Activated CD4-positive, alpha-beta memory T cell treated with anti-CD3 and anti-CD28 coated beads, Interleukin-2, amount 10 ng/mL, durations not matched to agents 7 days and 5 days (primary cell): ENCODE data around the gene SEC14L5. TPM values are rescaled to one million over a fixed set of nuclear protein-coding genes. Genes with fewer than 3 reads are reported as not detected.

Source experiments
- CTCF ChIA-PET: fragments of 350-600 bp; sonication (Branson Sonifier 250); formaldehyde crosslinking; loops from one replicate; lab custom pipeline; 2021; ENCODE audit warnings: antibody characterized with exemption, inconsistent platforms; lab: Charles Lee
- POLR2A ChIA-PET: fragments of 350-600 bp; sonication (Branson Sonifier 250); formaldehyde crosslinking; loops from one replicate; lab custom pipeline; 2021; ENCODE audit warnings: antibody characterized with exemption; lab: Charles Lee
- DNase-seq: peaks from one replicate; pipeline ENCODE4 v3.0.0-alpha.2; 2020
- H3K27ac Mint-ChIP-seq: one replicate; pipeline ENCODE4 v1.8.0; 2021; ENCODE audit warnings: mild to moderate bottlenecking, mixed read lengths
- H3K27me3 Mint-ChIP-seq: one replicate; pipeline ENCODE4 v1.8.0; 2021; ENCODE audit warnings: mixed read lengths
- H3K36me3 Mint-ChIP-seq: one replicate; pipeline ENCODE4 v1.8.0; 2021; ENCODE audit warnings: low read depth, mixed read lengths
- H3K4me1 Mint-ChIP-seq: one replicate; pipeline ENCODE4 v1.8.0; 2021; ENCODE audit warnings: mixed read lengths
- H3K4me3 Mint-ChIP-seq: one replicate; pipeline ENCODE4 v1.8.0; 2021; ENCODE audit warnings: mild to moderate bottlenecking, mixed read lengths
- H3K9me3 Mint-ChIP-seq: one replicate; pipeline ENCODE4 v1.8.0; 2021; ENCODE audit warnings: mixed read lengths
- total RNA-seq, 2 experiments: library from RNA; stranded (reverse); gene quantifications; one replicate each; pipeline ENCODE4 v1.2.3, GENCODE V29; 2021

SEC14L5 gene
- total RNA-seq, 2 experiments from 2014 or later, result 0.03 TPM; not detected in 1

GRCh38 chr16:5020551-5020950, 62.4 kb downstream of the SEC14L5 start:
- no peak overlapping the region for H3K4me3 Mint-ChIP-seq
- no peak overlapping the region for H3K27ac Mint-ChIP-seq
- H3K4me1 Mint-ChIP-seq, result no peaks in the 10 kb centered on the region
- ChIA-PET CTCF (interaction anchor here (0.6 kb wide), 1 partner anchor 149 kb away, joined by 4 read pairs; no protein-coding TSS in a partner anchor), POLR2A (no interaction called here)
- no peak for DNase-seq
- H3K36me3 Mint-ChIP-seq, result no peaks in the 10 kb centered on the region
- no peaks in the 10 kb centered on the region for H3K9me3 Mint-ChIP-seq
- H3K27me3 Mint-ChIP-seq, result no peaks in the 10 kb centered on the region

GRCh38 chr16:5022521-5022920, 64.4 kb downstream of the SEC14L5 start:
- CTCF ChIA-PET, result no interaction called here
- no peaks in the 10 kb centered on the region for H3K36me3 Mint-ChIP-seq

GRCh38 chr16:5024632-5025031, 66.5 kb downstream of the SEC14L5 start:
- Mint-ChIP-seq H3K4me3 (no peak overlapping the region), H3K36me3 (no peaks in the 10 kb centered on the region), H3K27ac (no peak overlapping the region), H3K9me3 (no peaks in the 10 kb centered on the region), H3K27me3 (no peaks in the 10 kb centered on the region), H3K4me1 (no peaks in the 10 kb centered on the region)
- POLR2A ChIA-PET, result no interaction called here
- CTCF ChIA-PET, result interaction anchor here (1.0 kb wide), 2 partner anchors 8 to 14 kb away, joined by 3 read pairs; no protein-coding TSS in a partner anchor
- no peak for DNase-seq

More at GRCh38 chr16:5022521-5022920, 64.4 kb downstream of the SEC14L5 start:
- POLR2A ChIA-PET, result no interaction called here
- DNase-seq, result no peak
- no peaks in the 10 kb centered on the region for H3K9me3 Mint-ChIP-seq
- H3K27ac Mint-ChIP-seq, result no peak overlapping the region
- H3K4me1 Mint-ChIP-seq, result no peaks in the 10 kb centered on the region
- no peak overlapping the region for H3K4me3 Mint-ChIP-seq
- no peaks in the 10 kb centered on the region for H3K27me3 Mint-ChIP-seq

- DNase-seq, result no peak
- H3K4me1 Mint-ChIP-seq, result no peaks in the 10 kb centered on the region
- H3K27me3 Mint-ChIP-seq, result no peaks in the 10 kb centered on the region
- ChIA-PET POLR2A (no interaction called here), CTCF (interaction anchor here (1.0 to 1.2 kb wide), 3 partner anchors 7 to 52 kb away, joined by 3 to 7 read pairs (median 3); no protein-coding TSS in a partner anchor)
- no peaks in the 10 kb centered on the region for H3K9me3 Mint-ChIP-seq
- H3K27ac Mint-ChIP-seq, result no peak overlapping the region
- H3K36me3 Mint-ChIP-seq, result no peaks in the 10 kb centered on the region
- no peak overlapping the region for H3K4me3 Mint-ChIP-seq
Measured at GRCh38 chr16:5025171-5025632, 67.1 kb downstream of the SEC14L5 start.

- Mint-ChIP-seq H3K27ac (no peak overlapping the region), H3K4me3 (no peak overlapping the region), H3K36me3 (no peaks in the 10 kb centered on the region), H3K27me3 (no peaks in the 10 kb centered on the region), H3K4me1 (no peaks in the 10 kb centered on the region), H3K9me3 (no peaks in the 10 kb centered on the region)
- DNase-seq, result no peak
- POLR2A ChIA-PET, result interaction anchor here (0.6 kb wide), 1 partner anchor 30 kb away, joined by 3 read pairs; no protein-coding TSS in a partner anchor
- CTCF ChIA-PET, result no interaction called here
Measured at GRCh38 chr16:5026664-5027063, 68.5 kb downstream of the SEC14L5 start.

- no peak for DNase-seq
- Mint-ChIP-seq H3K4me1 (peaks cover 3% of the 10 kb centered on the region), H3K36me3 (no peaks in the 10 kb centered on the region), H3K4me3 (no peak overlapping the region), H3K27ac (no peak overlapping the region), H3K9me3 (no peaks in the 10 kb centered on the region), H3K27me3 (no peaks in the 10 kb centered on the region)
- ChIA-PET CTCF (no interaction called here), POLR2A (interaction anchor here (0.6 kb wide), 1 partner anchor 29 kb away, joined by 3 read pairs; no protein-coding TSS in a partner anchor)
Measured at GRCh38 chr16:5027086-5027485, 69.0 kb downstream of the SEC14L5 start.

GRCh38 chr16:5027575-5028235, 69.6 kb downstream of the SEC14L5 start:
- Mint-ChIP-seq H3K27ac (no peak overlapping the region), H3K36me3 (no peaks in the 10 kb centered on the region), H3K4me3 (no peak overlapping the region), H3K4me1 (peaks cover 5% of the 10 kb centered on the region), H3K9me3 (no peaks in the 10 kb centered on the region), H3K27me3 (no peaks in the 10 kb centered on the region)
- CTCF ChIA-PET, result no interaction called here
- no peak for DNase-seq
- POLR2A ChIA-PET, result no interaction called here

- H3K4me1 Mint-ChIP-seq, result peaks cover 12% of the 10 kb centered on the region
- no peaks in the 10 kb centered on the region for H3K27me3 Mint-ChIP-seq
- ChIA-PET CTCF (no interaction called here), POLR2A (no interaction called here)
- H3K36me3 Mint-ChIP-seq, result no peaks in the 10 kb centered on the region
- DNase-seq, result no peak
- no peaks in the 10 kb centered on the region for H3K9me3 Mint-ChIP-seq
- H3K4me3 Mint-ChIP-seq, result no peak overlapping the region
- no peak overlapping the region for H3K27ac Mint-ChIP-seq
Measured at GRCh38 chr16:5028950-5029475, 70.9 kb downstream of the SEC14L5 start.

GRCh38 chr16:5030251-5030870, 72.2 kb downstream of the SEC14L5 start:
- Mint-ChIP-seq H3K36me3 (no peaks in the 10 kb centered on the region), H3K27me3 (no peaks in the 10 kb centered on the region), H3K4me1 (peaks cover 18% of the 10 kb centered on the region), H3K27ac (no peak overlapping the region), H3K9me3 (no peaks in the 10 kb centered on the region), H3K4me3 (no peak overlapping the region)
- ChIA-PET POLR2A (no interaction called here), CTCF (no interaction called here)
- no peak for DNase-seq

GRCh38 chr16:5031601-5032000, 73.5 kb downstream of the SEC14L5 start:
- H3K9me3 Mint-ChIP-seq, result no peaks in the 10 kb centered on the region
- peaks cover 19% of the 10 kb centered on the region for H3K4me1 Mint-ChIP-seq
- peak overlapping the region; percentile 30 for H3K4me3 Mint-ChIP-seq
- no peak overlapping the region for H3K27ac Mint-ChIP-seq
- ChIA-PET CTCF (no interaction called here), POLR2A (interaction anchor here (3.9 kb wide), 1 partner anchor 40 kb away, joined by 23 read pairs; the partner anchor contains the start of gene ALG1)
- DNase-seq, result no peak
- H3K36me3 Mint-ChIP-seq, result no peaks in the 10 kb centered on the region
- no peaks in the 10 kb centered on the region for H3K27me3 Mint-ChIP-seq

GRCh38 chr16:5032748-5033167, 74.6 kb downstream of the SEC14L5 start:
- ChIA-PET CTCF (interaction anchor here (0.8 to 0.9 kb wide), 2 partner anchors 8 to 52 kb away, joined by 3 read pairs; no protein-coding TSS in a partner anchor), POLR2A (interaction anchor here (3.9 kb wide), 1 partner anchor 39 kb away, joined by 23 read pairs; the partner anchor contains the start of gene ALG1)
- Mint-ChIP-seq H3K27me3 (no peaks in the 10 kb centered on the region), H3K9me3 (no peaks in the 10 kb centered on the region), H3K36me3 (no peaks in the 10 kb centered on the region), H3K27ac (no peak overlapping the region), H3K4me1 (peaks cover 19% of the 10 kb centered on the region), H3K4me3 (peak overlapping the region; percentile 83)
- DNase-seq, result no peak

- Mint-ChIP-seq H3K27me3 (no peaks in the 10 kb centered on the region), H3K36me3 (no peaks in the 10 kb centered on the region), H3K4me1 (peaks cover 19% of the 10 kb centered on the region), H3K4me3 (peak within 1 kb of the TSS; percentile 83), H3K27ac (peak within 1 kb of the TSS; percentile 64), H3K9me3 (no peaks in the 10 kb centered on the region)
- ChIA-PET CTCF (interaction anchor here (0.9 kb wide), 1 partner anchor 51 kb away, joined by 3 read pairs; no protein-coding TSS in a partner anchor), POLR2A (interaction anchor here (0.6 to 3.9 kb wide), 9 partner anchors 12 to 341 kb away, joined by 3 to 23 read pairs (median 5); partner anchors contain the start of genes ALG1, ANKS3, DNAAF8 and GLYR1)
- peak; percentile 89 for DNase-seq
Measured at GRCh38 chr16:5033256-5034166, 75.4 kb downstream of the SEC14L5 start, which contains the start of gene NAGPA. NAGPA (minus strand) TSS chr16:5033935; CDS start chr16:5033914, 21 bp downstream.
